Stimulated activated CD8-positive, alpha-beta memory T cell treated with anti-CD3 and anti-CD28 coated beads, Interleukin-15, amount 100 ng/mL, for 4 hours (primary cell): Measurements from ENCODE around the gene TOMM22.
A peak's percentile ranks its signal among the peaks of the same experiment; 100 is the strongest.
"Not testable (repeated sequence)": the region's sequence is repeated elsewhere in the genome, so short reads cannot be mapped to it uniquely, and the experiment has no call there.

Experiments
- DNase-seq, 2 donors: peaks; one replicate each; pipeline ENCODE4 v3.0.0-alpha.2; 2020; ENCODE audit warnings: low read depth in 2 of 2

Gene TOMM22

DNA sequence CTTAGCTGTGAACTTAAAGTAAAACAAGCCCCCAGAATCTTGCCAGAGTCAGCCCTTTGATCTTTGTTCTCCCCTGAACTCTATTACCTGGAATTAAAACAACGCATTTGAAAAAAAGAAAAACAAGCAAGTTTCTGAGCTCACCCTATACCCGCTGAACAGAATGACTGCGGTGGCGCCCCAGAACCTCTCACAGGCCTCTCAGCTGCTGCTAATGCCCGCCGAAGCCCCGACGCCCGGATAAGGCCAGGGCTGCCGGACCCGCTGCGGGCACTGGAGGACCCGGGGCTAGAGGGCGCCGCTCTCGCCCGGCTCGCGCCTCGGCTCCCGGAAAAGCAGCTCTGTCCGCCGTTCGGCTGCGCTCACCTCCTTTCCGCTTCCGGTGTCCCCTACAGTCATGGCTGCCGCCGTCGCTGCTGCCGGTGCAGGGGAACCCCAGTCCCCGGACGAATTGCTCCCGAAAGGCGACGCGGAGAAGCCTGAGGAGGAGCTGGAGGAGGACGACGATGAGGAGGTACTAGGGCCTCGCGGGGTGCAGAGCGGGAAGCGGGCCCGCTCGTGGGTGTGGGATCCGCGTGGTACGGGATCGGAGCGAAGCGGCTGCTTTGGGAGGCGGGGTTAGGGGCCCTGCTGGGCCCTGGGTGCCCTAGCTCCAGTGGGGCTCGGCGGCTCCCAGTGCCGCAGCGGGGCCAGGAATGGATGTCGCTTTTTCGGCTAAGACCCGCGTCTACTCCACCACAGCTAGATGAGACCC lies at the start of gene TOMM22:
Gene TOMM22, plus strand, starts transcription at position 376 of the 754 bp plus-strand sequence. Its CDS starts 22 bp downstream, at position 398.
- peak; percentile 62 to 67 for DNase-seq

DNA sequence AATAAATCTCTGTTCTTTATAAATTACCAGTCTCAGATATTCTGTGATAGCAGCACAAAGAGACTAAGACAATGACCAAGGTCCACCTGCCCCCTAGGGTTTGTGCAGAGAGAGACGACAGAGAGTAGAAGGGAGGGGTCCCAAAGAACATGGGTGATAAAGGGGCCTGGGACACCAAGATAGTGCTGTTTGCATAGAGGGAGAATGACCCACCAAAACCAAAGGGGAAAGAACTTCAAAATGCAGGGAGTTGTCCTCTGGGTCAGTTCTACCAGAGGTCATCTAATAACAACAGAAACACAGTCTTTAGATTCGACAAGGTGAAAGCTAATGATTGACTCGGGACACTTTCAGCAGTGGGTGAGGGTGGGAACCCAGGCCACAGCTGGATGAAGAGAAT lies 49.2 kb upstream of the TOMM22 start:
- no peak for DNase-seq

DNA sequence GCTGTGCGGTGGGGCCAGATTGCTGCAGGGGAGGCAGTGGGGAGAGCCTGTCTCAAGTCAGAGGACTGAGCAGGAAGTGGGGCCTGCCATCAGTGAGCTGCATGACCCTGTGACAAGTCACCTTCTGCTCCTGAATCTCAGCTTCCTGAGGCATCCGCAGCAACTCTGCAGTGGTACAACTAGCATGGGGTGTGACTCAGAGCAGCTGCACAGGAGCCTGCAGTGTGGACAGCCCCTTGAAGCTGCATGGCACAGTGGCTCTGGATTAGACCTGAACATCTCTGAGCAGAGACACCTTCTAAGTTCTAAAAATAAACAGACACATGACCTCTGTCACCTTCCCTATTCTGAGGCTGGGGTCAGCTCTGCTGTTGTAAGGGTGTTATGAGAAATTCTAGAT lies 43.5 kb upstream of the TOMM22 start:
- DNase-seq: no peak

DNA sequence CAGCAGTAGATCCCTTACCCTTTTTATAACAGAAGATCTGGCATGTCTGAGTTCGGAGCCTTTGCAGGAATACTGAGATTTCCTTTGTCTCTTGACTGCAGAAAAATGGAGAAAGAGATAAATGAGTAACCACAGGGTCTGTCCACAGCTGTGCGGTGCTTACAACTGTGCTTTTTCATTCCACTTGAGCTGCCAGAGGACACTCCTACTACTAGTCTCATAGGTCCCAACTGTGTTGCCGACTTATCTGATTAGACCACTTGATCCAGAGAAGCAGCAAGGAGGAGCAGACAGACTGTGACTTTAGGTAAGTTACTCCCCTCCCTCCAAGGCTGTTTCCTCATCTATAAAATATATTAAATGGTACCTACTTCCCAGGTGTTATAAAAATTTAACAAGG lies 43.0 kb upstream of the TOMM22 start:
- DNase-seq: no peak

DNA sequence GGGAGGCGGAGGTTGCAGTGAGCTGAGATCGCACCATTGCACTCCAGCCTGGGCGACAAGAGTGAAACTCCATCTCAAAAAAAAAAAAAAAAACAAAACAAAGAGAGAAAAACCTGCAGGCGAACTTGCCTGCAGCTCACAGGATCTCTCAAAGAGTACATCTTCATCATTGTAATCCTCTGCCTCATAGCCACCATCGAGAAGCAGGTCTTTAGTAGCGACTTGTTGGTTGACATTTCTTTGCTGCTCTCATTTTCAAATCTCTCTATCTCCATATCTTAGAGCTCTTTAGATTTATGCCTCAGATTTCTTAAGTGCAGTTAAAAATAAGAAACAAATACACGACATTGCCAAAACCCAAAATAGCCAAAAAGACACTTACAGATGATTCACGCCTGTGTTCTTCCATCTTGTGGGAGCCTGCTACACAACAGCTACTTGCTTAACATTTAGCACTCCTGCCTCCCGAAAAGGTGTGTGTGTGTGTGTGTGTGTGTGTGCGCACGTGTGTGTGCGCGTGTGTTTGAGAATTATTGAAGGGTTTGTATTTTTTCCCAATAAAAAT lies 40.2 kb upstream of the TOMM22 start:
- DNase-seq: no peak

- not testable (repeated sequence) for DNase-seq
These were observed 37.5 kb upstream of the TOMM22 start for GRCh38 chr22:38644245-38644644.

- no peak for DNase-seq
These were observed 36.3 kb upstream of the TOMM22 start for GRCh38 chr22:38645430-38645829.

- no peak for DNase-seq
These were observed 31.8 kb upstream of the TOMM22 start for GRCh38 chr22:38649841-38650522.

GRCh38 chr22:38652859-38653258 lies 28.9 kb upstream of the TOMM22 start:
- no peak for DNase-seq

GRCh38 chr22:38653741-38654140 lies 28.0 kb upstream of the TOMM22 start:
- DNase-seq: no peak

DNA sequence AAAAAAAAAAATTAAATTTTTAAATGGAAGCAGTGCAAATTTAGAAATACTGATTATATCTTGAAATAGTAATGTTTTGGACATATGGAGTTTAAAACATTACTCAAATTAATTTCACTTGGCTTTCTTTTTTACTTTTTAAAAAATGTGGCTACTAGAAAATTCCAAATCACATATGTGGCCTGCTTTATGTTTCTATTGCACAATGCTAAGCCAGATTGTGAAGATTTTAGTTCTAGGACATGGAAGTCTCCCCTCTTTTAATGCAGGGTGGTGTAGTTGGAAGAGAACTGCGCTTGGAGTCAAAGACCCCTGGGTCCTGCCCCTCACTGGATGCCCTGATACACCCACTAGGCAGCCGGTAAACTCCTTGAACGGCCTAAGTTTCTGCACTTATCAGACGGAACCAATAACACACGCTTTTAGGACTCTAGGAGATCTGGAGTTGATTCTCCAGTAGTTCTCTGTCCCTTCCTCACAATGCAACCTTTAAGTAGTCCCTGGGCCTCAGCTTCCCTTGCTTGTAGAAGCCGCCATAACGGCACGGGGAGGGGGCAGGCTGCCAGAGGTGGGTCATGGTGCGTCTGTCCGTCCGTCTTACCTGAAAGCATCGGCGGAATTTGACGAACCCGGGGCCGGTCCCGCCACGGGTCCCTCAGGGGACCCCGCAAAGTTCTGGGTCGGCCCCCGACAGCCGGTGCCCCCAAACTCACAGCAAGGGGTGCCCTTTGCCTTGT lies 26.1 kb upstream of the TOMM22 start:
- no peak for DNase-seq

GRCh38 chr22:38656256-38657044 lies 25.3 kb upstream of the TOMM22 start, which contains the start of the genes CBY1 and FAM227A:
Gene CBY1, plus strand, starts transcription at chr22:38656638. Its CDS starts 11,417 bp downstream, at chr22:38668055.
Gene FAM227A, minus strand, starts transcription at chr22:38656392. Its CDS starts 6,224 bp downstream, at chr22:38650168.
- peak; percentile 65 to 74 for DNase-seq

DNA sequence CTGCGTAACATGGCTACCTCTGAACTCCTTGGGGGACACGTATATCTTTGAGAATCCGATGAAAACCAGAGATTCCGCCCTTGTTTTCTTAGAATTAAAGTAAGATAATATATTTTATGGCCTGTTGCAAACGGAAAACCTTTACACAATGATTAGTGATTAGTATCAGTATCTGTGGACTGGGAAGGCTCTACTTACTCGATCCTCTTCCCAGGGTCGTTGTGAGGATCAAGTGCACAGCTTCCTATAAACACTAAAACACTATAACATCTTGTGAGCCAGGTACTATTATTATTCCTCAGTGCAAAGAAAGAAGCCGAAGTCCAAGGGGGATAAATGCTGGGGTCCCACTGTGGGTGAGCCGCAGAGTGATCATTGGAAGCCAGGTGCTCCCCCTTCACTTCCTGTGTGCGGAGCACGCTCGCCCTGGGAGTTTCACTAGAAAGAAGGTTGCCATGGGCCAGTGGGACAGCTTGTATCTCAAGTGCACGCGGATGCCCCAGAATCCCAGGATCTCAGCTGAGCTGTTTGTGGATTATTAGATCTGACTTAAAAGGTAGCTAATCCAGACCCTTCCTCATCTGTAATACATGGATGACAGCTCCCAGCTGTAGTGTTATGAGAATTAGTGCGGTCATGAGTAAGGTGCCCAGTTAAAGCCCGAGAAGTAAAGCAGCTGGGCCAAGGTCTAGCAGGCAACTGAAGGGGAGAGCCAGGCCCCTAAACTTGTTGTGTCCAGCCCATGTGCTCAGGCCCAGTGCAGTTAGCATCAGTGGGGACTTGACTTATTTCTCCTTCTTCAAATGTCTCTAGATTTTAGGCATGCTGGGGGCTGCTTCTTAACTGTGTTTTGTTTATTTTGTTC lies 24.5 kb upstream of the TOMM22 start:
- DNase-seq: no peak

- no peak for DNase-seq
These were observed 6.9 kb upstream of the TOMM22 start for GRCh38 chr22:38674888-38675287.

DNA sequence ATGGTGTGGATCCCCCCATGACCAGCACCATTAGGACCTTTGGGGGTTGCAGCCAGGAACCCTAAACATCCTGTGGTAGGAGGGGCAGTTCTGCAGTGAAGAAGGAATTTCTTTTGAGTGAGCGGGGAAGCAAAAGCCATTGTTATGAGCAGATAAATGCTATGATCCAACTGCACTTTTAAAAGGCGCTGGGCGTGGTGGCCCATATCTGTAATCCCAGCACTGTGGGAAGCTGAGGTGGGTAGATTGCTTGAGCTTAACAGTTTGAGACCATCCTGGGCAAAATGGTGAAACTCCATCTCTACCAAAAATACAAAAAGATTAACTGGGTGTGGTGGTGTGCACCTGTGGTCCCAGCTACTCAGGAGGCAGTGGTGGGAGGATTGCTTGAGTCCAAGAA lies 5.9 kb upstream of the TOMM22 start:
- no peak for DNase-seq

GRCh38 chr22:38684895-38685294 lies 3.1 kb downstream of the TOMM22 start:
- no peak for DNase-seq

GRCh38 chr22:38685761-38686160 lies 4.0 kb downstream of the TOMM22 start:
- no peak for DNase-seq

- no peak for DNase-seq
These were observed 7.9 kb downstream of the TOMM22 start for GRCh38 chr22:38689651-38690050.

DNA sequence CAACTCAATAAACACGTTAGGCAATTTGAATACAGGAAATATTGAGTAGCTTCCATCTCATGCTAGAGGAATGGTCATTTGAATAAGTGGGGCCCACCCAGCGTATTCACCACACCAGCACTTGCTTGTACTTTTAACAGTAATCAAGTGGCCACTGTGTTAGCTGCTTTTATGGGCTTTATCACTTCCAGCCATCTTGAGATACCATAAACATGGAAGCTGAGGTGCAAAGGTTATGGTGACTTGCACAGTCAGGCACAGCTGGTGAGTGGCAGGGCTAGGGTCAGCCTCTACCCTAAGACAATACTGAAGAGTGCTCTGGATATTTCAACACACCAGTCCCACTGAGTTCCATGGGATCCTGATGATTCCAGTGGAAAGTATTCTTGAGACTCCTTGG lies 12.3 kb downstream of the TOMM22 start:
- DNase-seq: no peak

- DNase-seq: no peak
These were observed 13.2 kb downstream of the TOMM22 start for GRCh38 chr22:38694940-38695339.
